IPS DF 4.7 (cell line): Measurements from ENCODE around the gene NPFF.
A peak's percentile ranks its signal among the peaks of the same experiment; 100 is the strongest.
"Not testable (repeated sequence)": the region's sequence is repeated elsewhere in the genome, so short reads cannot be mapped to it uniquely, and the experiment has no call there.

Source experiments
- DNase-seq: peaks from one replicate; pipeline ENCODE4 v3.0.0-alpha.2; 2013; ENCODE audit warnings: low spot score; ENCODE audit errors: extremely low read depth

Gene NPFF

GRCh38 chr12:53506881-53507602 is at the start of gene NPFF:
NPFF (minus strand) TSS chr12:53507484; CDS start chr12:53507474, 10 bp downstream.
- DNase-seq = no peak

DNA sequence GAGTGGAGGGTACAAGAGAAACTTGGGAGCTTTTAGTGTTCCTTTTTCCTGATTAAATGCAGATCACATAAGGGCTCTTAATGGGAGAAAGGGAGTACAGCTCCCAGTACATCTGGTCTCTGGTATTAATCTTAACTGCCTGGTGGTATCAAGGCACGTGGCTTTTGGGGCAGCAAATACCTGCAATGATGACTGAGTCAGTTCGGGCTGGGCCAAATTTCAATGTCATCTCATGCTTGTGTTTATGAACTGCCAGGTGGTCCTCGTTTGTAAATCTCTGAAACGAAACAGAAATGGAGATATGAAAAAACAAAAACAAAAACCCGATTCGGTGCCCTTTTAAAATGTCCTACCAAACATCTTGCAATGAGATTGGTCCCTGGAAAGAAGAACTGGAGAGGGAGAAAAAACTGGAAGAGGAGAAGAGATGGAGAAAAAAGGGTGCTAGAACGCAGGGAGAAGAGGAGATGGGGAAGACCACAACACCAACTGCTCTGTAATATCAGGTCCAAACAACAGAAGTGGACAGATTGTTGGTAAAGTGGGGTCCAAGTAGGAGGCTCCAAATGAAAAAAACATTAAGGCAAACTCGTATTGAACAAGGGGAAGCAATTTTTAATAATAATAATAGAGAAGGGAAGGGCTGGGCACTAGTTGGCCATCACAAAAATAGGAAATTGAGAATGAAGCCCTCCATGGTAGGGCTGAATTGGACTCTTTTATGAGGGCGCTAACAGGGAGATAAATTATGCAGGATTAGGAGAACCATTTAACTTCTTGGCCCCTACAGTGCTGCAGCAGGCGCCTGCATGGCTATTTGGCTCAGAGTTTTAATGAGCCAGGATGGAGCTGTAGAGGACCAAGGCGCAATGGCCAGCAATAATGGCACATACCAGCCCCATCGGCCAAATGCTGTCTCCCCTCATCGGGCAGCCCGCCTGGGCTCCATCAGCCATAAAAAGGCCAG is 45.4 kb upstream of the NPFF start:
- DNase-seq = no peak

GRCh38 chr12:53551889-53552291 is 44.6 kb upstream of the NPFF start:
- DNase-seq = no peak

DNA sequence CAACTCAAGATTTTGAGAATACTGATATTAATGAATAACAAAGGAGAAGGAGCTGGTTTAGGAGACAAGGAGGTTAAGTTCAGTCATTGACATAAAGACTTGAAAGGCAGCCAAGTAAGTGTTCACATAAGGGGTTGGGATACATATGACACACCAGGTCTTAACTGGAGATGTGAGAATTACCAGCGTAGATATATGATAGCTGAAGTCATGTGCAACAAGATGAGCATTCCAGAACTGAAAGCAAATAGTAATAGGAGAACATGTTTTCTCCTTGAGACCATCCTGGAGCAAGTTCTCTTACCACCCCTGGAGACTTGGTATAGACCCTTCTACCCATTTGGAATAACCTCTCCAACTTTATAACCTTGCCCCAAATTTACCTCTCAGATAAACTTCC is 43.3 kb upstream of the NPFF start:
- no peak for DNase-seq

GRCh38 chr12:53550131-53550530 is 42.8 kb upstream of the NPFF start:
- not testable (repeated sequence) for DNase-seq

DNA sequence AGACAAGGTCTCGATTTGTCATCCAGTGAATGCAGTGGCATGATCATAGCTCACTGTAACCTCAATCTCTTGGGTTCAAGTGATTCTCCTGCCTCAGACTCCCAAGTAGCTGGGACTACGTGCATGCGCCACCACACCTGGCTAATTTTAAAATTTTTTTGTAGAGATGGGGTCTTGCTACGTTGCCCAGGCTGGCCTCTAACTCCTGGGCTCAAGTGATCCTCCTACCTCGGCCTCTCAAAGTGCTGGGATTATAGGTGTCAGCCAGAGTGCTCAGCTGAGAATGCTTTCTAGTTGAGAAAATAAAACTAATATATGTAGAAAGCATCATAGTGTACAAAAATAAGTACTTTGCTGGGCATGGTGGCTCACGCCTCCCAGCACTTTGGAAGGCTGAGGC is 41.1 kb upstream of the NPFF start:
- DNase-seq = not testable (repeated sequence)

DNA sequence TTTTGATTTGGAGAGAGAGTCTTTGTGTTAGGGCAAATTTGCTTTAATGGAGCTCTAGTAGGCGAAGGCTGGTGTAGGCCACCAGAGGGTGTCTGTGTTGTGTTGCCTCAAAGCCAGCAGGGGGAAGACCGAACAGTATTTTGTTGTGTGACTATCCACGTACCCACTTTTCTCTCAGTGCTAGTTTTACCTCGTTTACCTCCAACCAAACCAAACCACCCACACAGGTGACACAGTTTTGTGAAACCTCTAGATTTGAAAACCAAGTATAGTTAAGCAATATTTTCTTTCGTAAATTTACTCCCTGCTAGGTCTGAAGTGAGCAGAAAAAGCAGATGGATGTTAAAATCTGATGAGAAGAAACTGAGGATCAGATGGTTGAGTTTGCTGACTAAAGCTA is 36.3 kb upstream of the NPFF start:
- DNase-seq = peak; percentile 53

GRCh38 chr12:53539526-53539925 is 32.2 kb upstream of the NPFF start:
- no peak for DNase-seq

DNA sequence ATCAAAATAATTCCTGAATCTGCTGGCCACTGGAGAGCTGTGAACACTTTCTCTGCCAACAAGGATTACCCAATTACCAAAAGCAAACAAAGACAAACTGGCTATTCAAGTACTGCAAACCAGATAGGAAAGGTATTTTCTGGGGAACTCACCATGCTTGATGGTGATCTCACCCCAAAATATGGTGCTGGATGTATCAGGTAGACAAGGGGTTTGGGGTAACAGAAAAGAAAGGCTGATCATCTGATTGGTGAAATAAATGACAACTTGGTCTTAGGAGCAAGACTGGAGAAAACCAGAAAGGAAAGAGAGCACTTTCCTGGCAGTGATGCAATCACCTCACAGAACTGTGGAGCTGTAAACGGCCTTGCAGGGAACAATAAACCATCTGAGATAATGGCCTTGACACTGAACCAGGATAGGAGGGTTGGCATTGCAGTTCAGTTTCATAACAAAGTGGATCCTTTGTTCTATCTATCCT is 31.0 kb upstream of the NPFF start:
- DNase-seq = no peak

- no peak for DNase-seq
These were observed 29.7 kb upstream of the NPFF start for GRCh38 chr12:53536962-53537361.

GRCh38 chr12:53533471-53533870 is 26.2 kb upstream of the NPFF start:
- no peak for DNase-seq

GRCh38 chr12:53532524-53533445 is 25.5 kb upstream of the NPFF start:
- DNase-seq = no peak

GRCh38 chr12:53532021-53532420 is 24.7 kb upstream of the NPFF start:
- DNase-seq = no peak

GRCh38 chr12:53530920-53531319 is 23.6 kb upstream of the NPFF start:
- DNase-seq = no peak

DNA sequence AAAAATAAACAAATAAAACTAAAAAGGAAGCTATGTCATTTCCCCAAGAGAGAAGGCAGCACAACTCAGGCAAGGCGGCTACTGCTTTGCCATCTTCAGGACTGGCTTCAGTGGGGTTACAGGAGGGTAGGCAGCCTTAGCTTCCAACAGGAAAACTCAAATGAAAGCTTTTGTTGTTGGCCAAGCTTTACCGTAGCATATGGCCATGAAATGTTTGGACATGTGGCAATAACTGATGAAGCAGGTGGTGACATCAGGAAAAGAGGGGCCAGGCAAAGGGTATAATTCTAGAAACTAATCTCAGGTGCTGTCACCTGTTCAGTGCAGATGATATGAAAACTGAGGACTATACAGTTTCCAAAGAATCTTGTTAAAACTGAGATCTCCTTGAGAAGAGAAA is 22.8 kb upstream of the NPFF start:
- DNase-seq = no peak

DNA sequence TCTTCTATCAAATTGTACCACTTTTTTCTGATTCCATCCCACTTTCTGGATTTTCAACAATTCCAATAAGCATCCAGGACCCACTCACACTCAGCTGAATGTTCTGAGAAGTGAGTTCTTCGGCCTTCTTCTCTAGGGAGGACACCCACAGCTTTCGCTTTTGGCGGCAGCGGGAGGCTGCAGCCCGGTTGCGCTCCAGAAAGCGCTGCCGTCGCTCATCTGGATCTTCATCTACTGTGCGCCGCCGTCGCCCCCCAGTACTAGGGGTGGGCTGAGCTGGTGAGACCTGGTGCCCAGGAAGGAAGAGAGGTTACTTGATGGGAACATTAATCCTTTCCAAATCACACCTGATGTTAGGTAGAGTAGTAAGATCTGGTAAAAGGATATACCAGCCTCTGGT is 17.2 kb upstream of the NPFF start:
- DNase-seq = no peak

- no peak for DNase-seq
These were observed 15.8 kb upstream of the NPFF start for GRCh38 chr12:53523131-53523530.

GRCh38 chr12:53518381-53518780 is 11.1 kb upstream of the NPFF start:
- no peak for DNase-seq

DNA sequence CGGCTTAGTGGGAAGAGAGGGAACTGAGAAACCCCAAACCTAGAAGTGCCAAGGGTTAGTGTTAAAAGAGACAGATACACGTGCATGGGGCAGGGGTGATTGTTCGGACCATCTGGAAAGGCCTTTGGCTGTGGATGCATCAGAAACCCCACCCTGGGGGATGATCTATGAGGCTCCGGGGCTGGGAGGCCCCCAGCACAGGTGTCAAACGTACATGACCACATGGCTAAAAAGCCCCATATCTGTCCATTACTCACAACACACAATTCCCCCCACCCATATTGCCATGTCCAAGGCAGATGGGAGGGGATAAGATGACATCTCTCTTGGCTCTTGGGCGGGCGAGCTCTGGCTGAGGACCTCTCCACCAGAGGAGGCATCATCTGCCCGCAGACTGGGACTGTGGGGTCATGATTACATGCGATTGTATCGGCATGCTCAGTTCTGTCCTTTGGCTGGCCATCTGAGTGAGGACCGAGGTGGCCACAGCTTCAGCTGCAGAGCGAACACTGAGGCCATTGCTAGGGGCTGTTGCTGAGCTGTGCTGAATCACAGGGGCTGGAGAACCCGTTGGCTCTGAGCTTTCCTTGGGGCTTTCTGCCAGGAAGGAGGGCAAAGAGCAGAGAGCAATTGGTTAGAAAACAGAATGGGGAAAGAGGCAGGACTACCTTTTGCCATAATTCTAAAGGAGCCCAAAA is 9.6 kb upstream of the NPFF start:
- DNase-seq = no peak

GRCh38 chr12:53515291-53515680 is 8.0 kb upstream of the NPFF start:
- no peak for DNase-seq
